HL-60 (cell line): Measurements from ENCODE around the gene LMF1.

ENCODE experiments used
- CTCF ChIP-seq: IDR thresholded peaks from one replicate; pipeline ENCODE4 v1.5.1; 2011; ENCODE audit warnings: low read length, control low read depth, inconsistent platforms; ENCODE audit not compliant: insufficient read depth
- GABPA ChIP-seq: IDR thresholded peaks from 2 replicates; pipeline ENCODE4 v1.6.1; 2012; ENCODE audit warnings: low read depth
- POLR2AphosphoS5 ChIP-seq: IDR thresholded peaks from 2 replicates; pipeline ENCODE4 v1.6.1; 2012; ENCODE audit warnings: low read depth
- REST ChIP-seq: IDR thresholded peaks from 2 replicates; pipeline ENCODE4 v1.6.1; 2012; ENCODE audit warnings: low read depth; ENCODE audit not compliant: insufficient replicate concordance
- SPI1 ChIP-seq: IDR thresholded peaks from 2 replicates; pipeline ENCODE4 v1.6.1; 2012; ENCODE audit warnings: low read depth, mild to moderate bottlenecking, borderline replicate concordance

DNA sequence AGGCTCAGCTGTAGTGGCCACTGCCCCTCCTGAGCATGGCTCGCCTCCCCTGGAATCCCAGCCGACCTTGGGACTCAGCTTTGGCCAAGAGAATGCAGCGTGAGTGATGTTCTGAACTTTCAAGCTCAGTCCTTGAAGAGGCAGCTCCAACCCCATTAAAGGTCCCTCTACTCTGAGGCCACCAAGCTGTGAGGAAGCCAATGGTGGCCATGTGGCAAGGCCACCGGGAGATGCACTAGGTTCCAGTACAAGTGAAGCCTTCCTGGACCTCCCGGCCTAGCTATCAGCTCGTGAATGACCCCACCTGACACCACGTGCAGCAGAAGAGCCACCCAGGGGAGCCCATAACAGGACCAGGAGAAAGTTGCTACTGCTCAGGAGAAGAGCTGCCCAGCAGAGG is 88.5 kb downstream of the LMF1 start:
- TF ChIP-seq CTCF (no peak), POLR2AphosphoS5 (no peak), GABPA (no peak), SPI1 (no peak), REST (no peak)
